HepG2 (cell line): ENCODE data around the gene NOP58.

Experiments
- ASH2L ChIP-seq: fragments of 300-600, 200-600 bp; sonication (generic); IDR thresholded peaks from 2 replicates; pipeline ENCODE4 v1.7.0; 2017; ENCODE audit warnings: low read depth, mild to moderate bottlenecking, moderate library complexity, mixed read lengths, low read length; ENCODE audit not compliant: insufficient read length
- ESRRA ChIP-seq: sonication (generic); formaldehyde crosslinking; IDR thresholded peaks from 2 replicates; pipeline ENCODE4 v1.5.1; 2020; ENCODE audit warnings: mild to moderate bottlenecking, low read depth, missing genetic modification reagents
- ETV6 ChIP-seq: sonication (generic); formaldehyde crosslinking; conservative IDR thresholded peaks from 2 replicates; pipeline ENCODE4 v1.4.0; 2020; ENCODE audit warnings: missing genetic modification reagents
- KAT7 ChIP-seq: IDR thresholded peaks from 2 replicates; pipeline ENCODE4 v1.6.1; 2018; ENCODE audit warnings: borderline replicate concordance, missing compliant biosample characterization
- SOX13 ChIP-seq, 3 experiments: fragments of 450-650 bp in 1 of 3; sonication (generic) in 1 of 3; formaldehyde crosslinking in 1 of 3; IDR thresholded peaks in 2 of 3; conservative IDR thresholded peaks in 1 of 3; 2 replicates each; pipeline versions ENCODE4 v1.5.0 to v1.6.1; 2016 to 2020; ENCODE audit warnings: antibody characterized with exemption in 1 of 3, mild to moderate bottlenecking in 1 of 3, missing compliant biosample characterization in 1 of 3, missing genetic modification reagents in 1 of 3, moderate library complexity in 1 of 3
- TEAD3 ChIP-seq: optimal IDR thresholded peaks from 2 replicates; pipeline ENCODE3; 2016; ENCODE audit warnings: borderline replicate concordance
- ZNF496 ChIP-seq: sonication (generic); formaldehyde crosslinking; IDR thresholded peaks from 2 replicates; pipeline ENCODE4 v1.8.1; 2023; ENCODE audit warnings: mild to moderate bottlenecking, moderate library complexity, missing genetic modification reagents; ENCODE audit not compliant: insufficient replicate concordance
- ZNF777 ChIP-seq: sonication (generic); formaldehyde crosslinking; IDR thresholded peaks from 2 replicates; pipeline ENCODE4 v1.4.0; 2020; ENCODE audit warnings: missing genetic modification reagents
- TF ChIP-seq, protein P1 (sequence below): sonication (generic); formaldehyde crosslinking; IDR thresholded peaks from 2 replicates; pipeline ENCODE4 v1.8.0; 2022; ENCODE audit warnings: mild to moderate bottlenecking, missing genetic modification reagents, moderate library complexity

DNA sequence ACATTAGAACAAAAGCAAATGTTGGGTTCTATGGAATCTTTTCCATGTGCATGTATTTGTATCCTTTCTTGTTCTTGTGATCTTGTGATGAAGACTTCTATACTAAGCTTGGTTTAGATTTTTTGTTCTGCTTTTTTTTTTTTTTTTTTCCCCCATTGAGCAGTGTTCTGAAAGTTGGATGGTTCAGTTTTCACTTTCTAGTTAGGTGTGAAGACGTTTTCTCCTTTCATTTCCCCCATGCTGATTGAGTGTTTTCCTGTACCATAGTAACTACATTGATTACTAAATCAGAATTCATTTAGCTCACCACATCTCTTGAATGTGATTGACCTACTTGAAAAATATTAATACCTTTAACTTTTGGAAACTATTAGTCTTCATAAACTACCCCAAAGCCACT, 34.1 kb downstream of the NOP58 start:
- TF ChIP-seq ASH2L: no peak
- TF ChIP-seq ZNF496 (CRISPR knock-in tag): no peak
- TF ChIP-seq SOX13 (IDR thresholded peaks at IDR 0.05): no peak
- TF ChIP-seq SOX13 (CRISPR knock-in tag; conservative IDR thresholded peaks at IDR 0.05 in 1 of 2, IDR thresholded peaks at IDR 0.05 in 1 of 2): no peak
- no peak for TF ChIP-seq KAT7 (CRISPR knock-in tag)
- no peak for TF ChIP-seq ZNF777 (CRISPR knock-in tag)
- TF ChIP-seq TEAD3 (CRISPR knock-in tag): no peak
- TF ChIP-seq, protein P1, sequence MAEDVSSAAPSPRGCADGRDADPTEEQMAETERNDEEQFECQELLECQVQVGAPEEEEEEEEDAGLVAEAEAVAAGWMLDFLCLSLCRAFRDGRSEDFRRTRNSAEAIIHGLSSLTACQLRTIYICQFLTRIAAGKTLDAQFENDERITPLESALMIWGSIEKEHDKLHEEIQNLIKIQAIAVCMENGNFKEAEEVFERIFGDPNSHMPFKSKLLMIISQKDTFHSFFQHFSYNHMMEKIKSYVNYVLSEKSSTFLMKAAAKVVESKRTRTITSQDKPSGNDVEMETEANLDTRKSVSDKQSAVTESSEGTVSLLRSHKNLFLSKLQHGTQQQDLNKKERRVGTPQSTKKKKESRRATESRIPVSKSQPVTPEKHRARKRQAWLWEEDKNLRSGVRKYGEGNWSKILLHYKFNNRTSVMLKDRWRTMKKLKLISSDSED (CRISPR knock-in tag): no peak
- no peak for TF ChIP-seq ETV6 (CRISPR knock-in tag)
- TF ChIP-seq ESRRA (CRISPR knock-in tag): no peak
